Measurements from ENCODE around the gene MYMX. TPM values are rescaled to one million over a fixed set of nuclear protein-coding genes. Genes with fewer than 3 reads are reported as not detected.

The MYMX gene
- total RNA-seq, 1 experiment from 2014 or later = 1.8 TPM

GRCh38 chr6:44201200-44201599 lies 15.5 kb upstream of the MYMX start:
- Histone ChIP-seq H3K9me3 (ENCODE audit: control insufficient read depth, insufficient read depth, low read depth, low read length) (no peaks in the 10 kb centered on the region), H3K4me1 (ENCODE audit: control insufficient read depth, insufficient read depth, low read length) (peaks cover 30% of the 10 kb centered on the region), H3K36me3 (ENCODE audit: control insufficient read depth, insufficient read depth, low read length) (no peaks in the 10 kb centered on the region), H3K27me3 (ENCODE audit: control insufficient read depth, insufficient read depth, low read length) (no peaks in the 10 kb centered on the region), H3K27ac (ENCODE audit: low read length) (no peak overlapping the region), H3K4me3 (ENCODE audit: low read depth in 2 of 2, low read length in 2 of 2) (no peak overlapping the region)
- BruUV-seq (replicated peaks) = no TSS peak
- ChIA-PET CTCF (no interaction called here), POLR2A (no interaction called here)
- ATAC-seq (no peak), DNase-seq (ENCODE audit: low read depth, low spot score) (no peak)
- in situ Hi-C loops (cut with HindIII; ENCODE audit: low pct_unique_long_range_greater_than_20kb, low sequenced_read_pairs) (no loop called here), intact Hi-C loops (cut with micrococcal nuclease; ENCODE audit: unreplicated experiment) (no loop called here)
- TF ChIP-seq CTCF (IDR thresholded peaks at IDR 0.05) = no peak
- TF ChIP-seq SIN3A (IDR thresholded peaks at IDR 0.05; ENCODE audit: borderline replicate concordance, insufficient read depth, low read depth, low read length) = no peak
- TF ChIP-seq TCF7L2 (IDR thresholded peaks at IDR 0.05; ENCODE audit: low read depth, low read length) = no peak
- TF ChIP-seq POLR2AphosphoS5 (IDR thresholded peaks at IDR 0.05; ENCODE audit: low read depth, low read length) = no peak
- no peak for TF ChIP-seq REST (IDR thresholded peaks at IDR 0.05; ENCODE audit: insufficient read depth in 1 of 2, low read depth in 2 of 2, low read length in 1 of 2)

- Histone ChIP-seq H3K4me3 (ENCODE audit: low read depth in 2 of 2, low read length in 2 of 2) (no peak overlapping the region), H3K9me3 (ENCODE audit: control insufficient read depth, insufficient read depth, low read depth, low read length) (no peaks in the 10 kb centered on the region), H3K27ac (ENCODE audit: low read length) (no peak overlapping the region), H3K36me3 (ENCODE audit: control insufficient read depth, insufficient read depth, low read length) (no peaks in the 10 kb centered on the region), H3K4me1 (ENCODE audit: control insufficient read depth, insufficient read depth, low read length) (peaks cover 30% of the 10 kb centered on the region), H3K27me3 (ENCODE audit: control insufficient read depth, insufficient read depth, low read length) (no peaks in the 10 kb centered on the region)
- no TSS peak for BruUV-seq (replicated peaks)
- intact Hi-C loops (cut with micrococcal nuclease; ENCODE audit: unreplicated experiment) = no loop called here
- TF ChIP-seq CTCF (IDR thresholded peaks at IDR 0.05) (no peak), REST (IDR thresholded peaks at IDR 0.05; ENCODE audit: insufficient read depth in 1 of 2, low read depth in 2 of 2, low read length in 1 of 2) (no peak), TCF7L2 (IDR thresholded peaks at IDR 0.05; ENCODE audit: low read depth, low read length) (no peak), SIN3A (IDR thresholded peaks at IDR 0.05; ENCODE audit: borderline replicate concordance, insufficient read depth, low read depth, low read length) (no peak), POLR2AphosphoS5 (IDR thresholded peaks at IDR 0.05; ENCODE audit: low read depth, low read length) (no peak)
- ATAC-seq = no peak
- CTCF ChIA-PET = no interaction called here
- DNase-seq (ENCODE audit: low read depth, low spot score) = no peak
- POLR2A ChIA-PET = no interaction called here
- in situ Hi-C loops (cut with HindIII; ENCODE audit: low pct_unique_long_range_greater_than_20kb, low sequenced_read_pairs) = no loop called here
Measured at GRCh38 chr6:44201638-44202303, 15.0 kb upstream of the MYMX start.
